Osteocyte (in vitro differentiated cells): Measurements from ENCODE around the gene NEUROD2. TPM values are rescaled to one million over a fixed set of nuclear protein-coding genes. Genes with fewer than 3 reads are reported as not detected.

Source experiments
- DNase-seq: peaks from one replicate; pipeline ENCODE4 v3.0.0; 2021; ENCODE audit warnings: mixed read lengths; ENCODE audit not compliant: unreplicated experiment; ENCODE audit errors: extremely low spot score
- H3K27ac Mint-ChIP-seq: one replicate; pipeline ENCODE4 v1.8.0; 2021; ENCODE audit warnings: mild to moderate bottlenecking, mixed read lengths; ENCODE audit not compliant: unreplicated experiment
- H3K27me3 Mint-ChIP-seq: one replicate; pipeline ENCODE4 v1.8.0; 2021; ENCODE audit warnings: mixed read lengths; ENCODE audit not compliant: unreplicated experiment
- H3K36me3 Mint-ChIP-seq: one replicate; pipeline ENCODE4 v1.8.0; 2021; ENCODE audit warnings: mixed read lengths; ENCODE audit not compliant: unreplicated experiment
- H3K4me1 Mint-ChIP-seq: one replicate; pipeline ENCODE4 v1.8.0; 2021; ENCODE audit warnings: mixed read lengths; ENCODE audit not compliant: unreplicated experiment
- H3K4me3 Mint-ChIP-seq: one replicate; pipeline ENCODE4 v1.8.0; 2021; ENCODE audit warnings: mild to moderate bottlenecking, moderate library complexity, mixed read lengths; ENCODE audit not compliant: unreplicated experiment
- H3K9me3 Mint-ChIP-seq: one replicate; pipeline ENCODE4 v1.8.0; 2021; ENCODE audit warnings: mixed read lengths; ENCODE audit not compliant: unreplicated experiment
- CTCF ChIP-seq: fragments of 200-600 bp; sonication (generic); IDR thresholded peaks from 2 replicates; pipeline ENCODE4 v1.5.0; 2021; ENCODE audit warnings: antibody characterized with exemption, mild to moderate bottlenecking, moderate library complexity
- total RNA-seq: library from RNA; stranded (reverse); gene quantifications from 2 replicates; pipeline ENCODE4 v1.2.1, GENCODE V29; 2021

The NEUROD2 gene
- total RNA-seq, 1 donor from 2014 or later, result not detected

- Mint-ChIP-seq H3K27me3 (peaks cover 17% of the 10 kb centered on the region), H3K27ac (no peak overlapping the region), H3K4me1 (peaks cover 24% of the 10 kb centered on the region), H3K4me3 (no peak overlapping the region), H3K9me3 (no peaks in the 10 kb centered on the region), H3K36me3 (no peaks in the 10 kb centered on the region)
- peak; percentile 78 for TF ChIP-seq CTCF
- no peak for DNase-seq
Observed at GRCh38 chr17:39634384-39634871, 26.7 kb upstream of the NEUROD2 start.

GRCh38 chr17:39633570-39634183, 26.0 kb upstream of the NEUROD2 start:
- peaks cover 18% of the 10 kb centered on the region for H3K4me1 Mint-ChIP-seq
- no peak overlapping the region for H3K4me3 Mint-ChIP-seq
- H3K36me3 Mint-ChIP-seq, result no peaks in the 10 kb centered on the region
- no peak overlapping the region for H3K27ac Mint-ChIP-seq
- peaks cover 23% of the 10 kb centered on the region for H3K27me3 Mint-ChIP-seq
- H3K9me3 Mint-ChIP-seq, result no peaks in the 10 kb centered on the region
- no peak for DNase-seq
- no peak for TF ChIP-seq CTCF

- no peak for TF ChIP-seq CTCF
- Mint-ChIP-seq H3K36me3 (no peaks in the 10 kb centered on the region), H3K9me3 (no peaks in the 10 kb centered on the region), H3K4me1 (peaks cover 9% of the 10 kb centered on the region), H3K4me3 (no peak overlapping the region), H3K27ac (no peak overlapping the region), H3K27me3 (peaks cover 34% of the 10 kb centered on the region)
- DNase-seq, result no peak
Observed at GRCh38 chr17:39632153-39632941, 24.6 kb upstream of the NEUROD2 start.

- Mint-ChIP-seq H3K36me3 (no peaks in the 10 kb centered on the region), H3K27me3 (peaks cover 38% of the 10 kb centered on the region), H3K9me3 (no peaks in the 10 kb centered on the region), H3K4me1 (peaks cover 12% of the 10 kb centered on the region), H3K4me3 (no peak overlapping the region), H3K27ac (no peak overlapping the region)
- DNase-seq, result no peak
- TF ChIP-seq CTCF, result no peak
Observed at GRCh38 chr17:39631403-39631802, 23.7 kb upstream of the NEUROD2 start.

- Mint-ChIP-seq H3K27ac (no peak overlapping the region), H3K36me3 (no peaks in the 10 kb centered on the region), H3K4me3 (no peak overlapping the region), H3K4me1 (peaks cover 15% of the 10 kb centered on the region), H3K9me3 (no peaks in the 10 kb centered on the region), H3K27me3 (peaks cover 53% of the 10 kb centered on the region)
- DNase-seq, result no peak
- no peak for TF ChIP-seq CTCF
Observed at GRCh38 chr17:39629898-39630297, 22.2 kb upstream of the NEUROD2 start.
